ENCODE data around the gene EGLN3.

EGLN3 gene

GRCh38 chr14:33941718-33942117 lies 9.2 kb downstream of the EGLN3 start:
- Histone ChIP-seq H3K27me3 (ENCODE audit: control insufficient read depth, insufficient read depth, low read length) (no peaks in the 10 kb centered on the region), H3K79me2 (no peaks in the 10 kb centered on the region), H3K36me3 (ENCODE audit: control insufficient read depth, insufficient read depth, low read length) (no peaks in the 10 kb centered on the region), H3K4me3 (ENCODE audit: low read depth, low read length) (no peak overlapping the region), H3K27ac (no peak overlapping the region), H3K4me2 (ENCODE audit: low read length) (no peak overlapping the region), H3K4me1 (no peaks in the 10 kb centered on the region), H3K9me3 (ENCODE audit: control insufficient read depth, low read length) (no peaks in the 10 kb centered on the region), H2AFZ (no peak overlapping the region), H3K9ac (no peak overlapping the region)
- no peak for TF ChIP-seq CTCF (IDR thresholded peaks at IDR 0.05)

GRCh38 chr14:33940561-33941011 lies 10.3 kb downstream of the EGLN3 start:
- TF ChIP-seq CTCF (IDR thresholded peaks at IDR 0.05) = no peak
- H3K9me3 ChIP-seq (ENCODE audit: control insufficient read depth, low read length) = no peaks in the 10 kb centered on the region
- no peaks in the 10 kb centered on the region for H3K27me3 ChIP-seq (ENCODE audit: control insufficient read depth, insufficient read depth, low read length)
- no peak overlapping the region for H3K27ac ChIP-seq
- H3K4me3 ChIP-seq (ENCODE audit: low read depth, low read length) = no peak overlapping the region
- no peak overlapping the region for H3K4me2 ChIP-seq (ENCODE audit: low read length)
- no peak overlapping the region for H2AFZ ChIP-seq
- H3K79me2 ChIP-seq = no peaks in the 10 kb centered on the region
- H3K4me1 ChIP-seq = no peaks in the 10 kb centered on the region
- no peak overlapping the region for H3K9ac ChIP-seq
- no peaks in the 10 kb centered on the region for H3K36me3 ChIP-seq (ENCODE audit: control insufficient read depth, insufficient read depth, low read length)

- Histone ChIP-seq H3K36me3 (ENCODE audit: control insufficient read depth, insufficient read depth, low read length) (no peaks in the 10 kb centered on the region), H3K4me1 (no peaks in the 10 kb centered on the region), H3K27me3 (ENCODE audit: control insufficient read depth, insufficient read depth, low read length) (no peaks in the 10 kb centered on the region), H3K4me3 (ENCODE audit: low read depth, low read length) (no peak overlapping the region), H3K27ac (no peak overlapping the region), H3K9me3 (ENCODE audit: control insufficient read depth, low read length) (no peaks in the 10 kb centered on the region), H3K9ac (no peak overlapping the region), H2AFZ (peak overlapping the region; percentile 46), H3K4me2 (ENCODE audit: low read length) (peak overlapping the region; percentile 5), H3K79me2 (no peaks in the 10 kb centered on the region)
- no peak for TF ChIP-seq CTCF (IDR thresholded peaks at IDR 0.05)
Measured at GRCh38 chr14:33938131-33938949, 12.5 kb downstream of the EGLN3 start.

- Histone ChIP-seq H3K79me2 (no peaks in the 10 kb centered on the region), H3K27ac (no peak overlapping the region), H3K9me3 (ENCODE audit: control insufficient read depth, low read length) (no peaks in the 10 kb centered on the region), H2AFZ (no peak overlapping the region), H3K36me3 (ENCODE audit: control insufficient read depth, insufficient read depth, low read length) (no peaks in the 10 kb centered on the region), H3K9ac (no peak overlapping the region), H3K4me2 (ENCODE audit: low read length) (no peak overlapping the region), H3K27me3 (ENCODE audit: control insufficient read depth, insufficient read depth, low read length) (no peaks in the 10 kb centered on the region), H3K4me3 (ENCODE audit: low read depth, low read length) (no peak overlapping the region), H3K4me1 (peaks cover 3% of the 10 kb centered on the region)
- no peak for TF ChIP-seq CTCF (IDR thresholded peaks at IDR 0.05)
Measured at GRCh38 chr14:33936391-33936790, 14.5 kb downstream of the EGLN3 start.

GRCh38 chr14:33934938-33935337 lies 15.9 kb downstream of the EGLN3 start:
- Histone ChIP-seq H2AFZ (no peak overlapping the region), H3K79me2 (no peaks in the 10 kb centered on the region), H3K27me3 (ENCODE audit: control insufficient read depth, insufficient read depth, low read length) (no peaks in the 10 kb centered on the region), H3K4me2 (ENCODE audit: low read length) (no peak overlapping the region), H3K9ac (no peak overlapping the region), H3K9me3 (ENCODE audit: control insufficient read depth, low read length) (no peaks in the 10 kb centered on the region), H3K27ac (no peak overlapping the region), H3K36me3 (ENCODE audit: control insufficient read depth, insufficient read depth, low read length) (no peaks in the 10 kb centered on the region), H3K4me3 (ENCODE audit: low read depth, low read length) (no peak overlapping the region), H3K4me1 (peaks cover 3% of the 10 kb centered on the region)
- no peak for TF ChIP-seq CTCF (IDR thresholded peaks at IDR 0.05)
